HEK293 (cell line): ENCODE measurements around the gene NCKAP1.
"Not testable (repeated sequence)": the region's sequence is repeated elsewhere in the genome, so short reads cannot be mapped to it uniquely, and the experiment has no call there.

Experiments
- CTCF ChIA-PET: fragments of 350-600 bp; formaldehyde crosslinking; extraction: SDS; loops from one replicate; lab custom pipeline; 2021; ENCODE audit warnings: antibody characterized with exemption; lab: Yijun Ruan, JAX
- POLR2A ChIA-PET: fragments of 300-600 bp; formaldehyde crosslinking; extraction: SDS; loops from one replicate; lab custom pipeline; 2020; ENCODE audit warnings: antibody characterized with exemption, inconsistent platforms; lab: Yijun Ruan, JAX
- H3K27ac ChIP-seq: fragments of 200-500 bp; sonication (Bioruptor generic); 2 replicates; pipeline ENCODE4 v1.5.1; 2014; ENCODE audit warnings: low read depth, low read length, control low read depth, inconsistent platforms; ENCODE audit errors: extremely low read depth
- H3K36me3 ChIP-seq, 2 experiments: fragments of 200-500 bp in 1 of 2; sonication (Bioruptor generic) in 1 of 2; 1 replicate in 1 of 2; 2 replicates in 1 of 2; pipeline ENCODE4 v1.5.1; 2014 to 2017; ENCODE audit warnings: inconsistent platforms in 2 of 2, low read length in 2 of 2; ENCODE audit not compliant: control insufficient read depth in 2 of 2, insufficient read depth in 1 of 2
- H3K4me1 ChIP-seq: fragments of 200-500 bp; sonication (Bioruptor generic); 2 replicates; pipeline ENCODE4 v1.5.1; 2014; ENCODE audit warnings: mild to moderate bottlenecking, low read length, inconsistent platforms; ENCODE audit not compliant: control insufficient read depth, insufficient read depth
- H3K4me3 ChIP-seq: 2 replicates; pipeline ENCODE4 v1.5.1; 2011; ENCODE audit warnings: low read depth, mild to moderate bottlenecking, control low read depth, low read length, moderate library complexity
- H3K9me3 ChIP-seq: fragments of 200-500 bp; sonication (Bioruptor generic); 2 replicates; pipeline ENCODE4 v1.5.1; 2014; ENCODE audit warnings: low read depth, low read length, inconsistent platforms; ENCODE audit not compliant: control insufficient read depth, insufficient read depth
- BCL6B ChIP-seq: fragments of 450-650 bp; formaldehyde crosslinking; IDR thresholded peaks from 2 replicates; pipeline ENCODE4 v1.5.1; 2017; ENCODE audit warnings: missing biosample characterization, missing genetic modification characterization
- SCRT2 ChIP-seq: fragments of 450-650 bp; formaldehyde crosslinking; IDR thresholded peaks from 2 replicates; pipeline ENCODE4 v1.5.1; 2016; ENCODE audit warnings: missing biosample characterization, missing genetic modification characterization
- WT1 ChIP-seq: fragments of 450-650 bp; formaldehyde crosslinking; IDR thresholded peaks from 2 replicates; pipeline ENCODE4 v1.5.1; 2016; ENCODE audit warnings: missing biosample characterization, missing genetic modification characterization
- ZBTB6 ChIP-seq: fragments of 450-650 bp; formaldehyde crosslinking; IDR thresholded peaks from 2 replicates; pipeline ENCODE4 v1.5.1; 2017; ENCODE audit warnings: missing biosample characterization, missing genetic modification characterization
- ZNF133 ChIP-seq: fragments of 450-650 bp; formaldehyde crosslinking; IDR thresholded peaks from 2 replicates; pipeline ENCODE4 v1.5.1; 2016; ENCODE audit warnings: missing biosample characterization, missing genetic modification characterization
- ZNF175 ChIP-seq: fragments of 450-650 bp; formaldehyde crosslinking; IDR thresholded peaks from 2 replicates; pipeline ENCODE4 v1.5.1; 2016; ENCODE audit warnings: missing biosample characterization, missing genetic modification characterization
- ZNF366 ChIP-seq: fragments of 450-650 bp; formaldehyde crosslinking; conservative IDR thresholded peaks from 2 replicates; pipeline ENCODE4 v1.5.1; 2016; ENCODE audit warnings: missing biosample characterization, missing genetic modification characterization
- ZNF600 ChIP-seq: fragments of 450-650 bp; formaldehyde crosslinking; IDR thresholded peaks from 2 replicates; pipeline ENCODE4 v1.5.1; 2016; ENCODE audit warnings: missing biosample characterization, missing genetic modification characterization
- ZSCAN5A ChIP-seq: fragments of 450-650 bp; formaldehyde crosslinking; IDR thresholded peaks from 2 replicates; pipeline ENCODE4 v1.5.1; 2016; ENCODE audit warnings: missing biosample characterization, missing genetic modification characterization

The NCKAP1 gene

GRCh38 chr2:183057333-183057985, 19.2 kb upstream of the NCKAP1 start:
- peak; percentile 62 for TF ChIP-seq SCRT2 (tag by site-specific recombination)
- no peak for TF ChIP-seq WT1
- TF ChIP-seq, all 188 proteins: peak for 1
- ChIA-PET POLR2A (no interaction called here), CTCF (interaction anchor here (1.1 kb wide), 1 partner anchor 9 kb away, joined by 3 read pairs; no protein-coding TSS in a partner anchor)
- Histone ChIP-seq H3K4me3 (no peak overlapping the region), H3K36me3 (no peaks in the 10 kb centered on the region), H3K9me3 (no peaks in the 10 kb centered on the region), H3K4me1 (no peaks in the 10 kb centered on the region), H3K27ac (no peak overlapping the region)

- H3K36me3 ChIP-seq, result no peaks in the 10 kb centered on the region
- no peaks in the 10 kb centered on the region for H3K4me1 ChIP-seq
- CTCF ChIA-PET, result no interaction called here
- POLR2A ChIA-PET, result no interaction called here
- no peak for TF ChIP-seq ZNF366 (tag by site-specific recombination)
- no peak for TF ChIP-seq ZNF175
- TF ChIP-seq BCL6B (tag by site-specific recombination), result no peak
- TF ChIP-seq ZNF133, result no peak
- TF ChIP-seq ZBTB6 (tag by site-specific recombination), result no peak
- TF ChIP-seq ZSCAN5A (tag by site-specific recombination), result no peak
- H3K4me3 ChIP-seq, result no peak overlapping the region
- no peaks in the 10 kb centered on the region for H3K9me3 ChIP-seq
- H3K27ac ChIP-seq, result no peak overlapping the region
Measured at GRCh38 chr2:183049420-183049819, 11.2 kb upstream of the NCKAP1 start.

GRCh38 chr2:183047486-183048125, 9.3 kb upstream of the NCKAP1 start:
- CTCF ChIA-PET, result interaction anchor here (0.7 kb wide), 1 partner anchor 23 kb away, joined by 3 read pairs; no protein-coding TSS in a partner anchor
- POLR2A ChIA-PET, H3K4me3 ChIP-seq, H3K36me3 ChIP-seq, H3K27ac ChIP-seq, H3K4me1 ChIP-seq, H3K9me3 ChIP-seq: not testable (repeated sequence)
- peak; percentile 94 for TF ChIP-seq ZNF600 (tag by site-specific recombination)

- POLR2A ChIA-PET, result not testable (repeated sequence)
Measured at GRCh38 chr2:183043580-183043979, 5.3 kb upstream of the NCKAP1 start.

More at GRCh38 chr2:183043580-183043979, 5.3 kb upstream of the NCKAP1 start:
- H3K27ac ChIP-seq, H3K4me3 ChIP-seq, H3K4me1 ChIP-seq, H3K36me3 ChIP-seq, H3K9me3 ChIP-seq: not testable (repeated sequence)
- CTCF ChIA-PET, result interaction anchor here (0.6 kb wide), 1 partner anchor 259 kb away, joined by 6 read pairs; no protein-coding TSS in a partner anchor
- peak; percentile 58; the same call in 1 of the 2 replicates for TF ChIP-seq ZNF366 (tag by site-specific recombination)
